Panc1 (cell line): ENCODE data around the gene PINLYP. TPM values are rescaled to one million over a fixed set of nuclear protein-coding genes. Genes with fewer than 3 reads are reported as not detected.
A peak's percentile ranks its signal among the peaks of the same experiment; 100 is the strongest.

ENCODE experiments used
- ATAC-seq: fragments of 200-7000 bp; cut with Tn5 transposase; 2 replicates; pipeline ENCODE4 v1.9.1; 2020; ENCODE audit warnings: mild to moderate bottlenecking, moderate library complexity
- BruUV-seq: library from RNA; stranded (reverse); fragments of 400-500 nt; replicated peaks from 2 replicates; lab custom pipeline; 2021; lab: Mats Ljungman, UMichigan
- CTCF ChIA-PET: fragments of 300-600 bp; sonication (Branson Sonifier 250); formaldehyde crosslinking; loops from one replicate; lab custom pipeline; 2022; ENCODE audit warnings: antibody characterized with exemption; lab: Charles Lee
- POLR2A ChIA-PET: fragments of 300-600 bp; sonication (Branson Sonifier 250); formaldehyde crosslinking; loops from one replicate; lab custom pipeline; 2022; ENCODE audit warnings: antibody characterized with exemption; lab: Charles Lee
- DNase-seq: peaks from one replicate; pipeline ENCODE4 v3.0.0-alpha.2; 2010; ENCODE audit warnings: low read depth, low spot score
- H3K27ac ChIP-seq: 2 replicates; pipeline ENCODE4 v1.5.1; 2011; ENCODE audit warnings: mild to moderate bottlenecking, low read length, inconsistent platforms
- H3K27me3 ChIP-seq: fragments of 200-500 bp; sonication (Bioruptor generic); 2 replicates; pipeline ENCODE4 v1.6.0; 2014; ENCODE audit warnings: low read length, inconsistent platforms; ENCODE audit not compliant: control insufficient read depth, insufficient read depth
- H3K36me3 ChIP-seq: fragments of 200-500 bp; sonication (Bioruptor generic); 2 replicates; pipeline ENCODE4 v1.5.1; 2014; ENCODE audit warnings: inconsistent platforms, mild to moderate bottlenecking, low read length, moderate library complexity; ENCODE audit not compliant: control insufficient read depth, insufficient read depth
- H3K4me1 ChIP-seq: 2 replicates; pipeline ENCODE4 v1.5.1; 2011; ENCODE audit warnings: inconsistent platforms, mild to moderate bottlenecking, low read length, moderate library complexity; ENCODE audit not compliant: control insufficient read depth, insufficient read depth
- H3K4me3 ChIP-seq, 2 experiments: 2 replicates each; pipeline ENCODE4 v1.5.1; 2011 to 2012; ENCODE audit warnings: low read depth in 2 of 2, low read length in 2 of 2, mild to moderate bottlenecking in 2 of 2, inconsistent platforms in 1 of 2, moderate library complexity in 1 of 2
- H3K9me3 ChIP-seq: fragments of 200-500 bp; sonication (Bioruptor generic); 2 replicates; pipeline ENCODE4 v1.5.1; 2014; ENCODE audit warnings: low read depth, mild to moderate bottlenecking, inconsistent platforms, low read length, moderate library complexity; ENCODE audit not compliant: control insufficient read depth, insufficient read depth
- CTCF ChIP-seq: fragments of 450-650 bp; IDR thresholded peaks from 2 replicates; pipeline ENCODE4 v1.5.1; 2017; ENCODE audit warnings: mild to moderate bottlenecking
- POLR2AphosphoS5 ChIP-seq: IDR thresholded peaks from 2 replicates; pipeline ENCODE4 v1.6.1; 2012; ENCODE audit warnings: mild to moderate bottlenecking, low read depth, low read length, moderate library complexity
- SIN3A ChIP-seq: IDR thresholded peaks from 2 replicates; pipeline ENCODE4 v1.6.1; 2012; ENCODE audit warnings: low read depth, mild to moderate bottlenecking, low read length, moderate library complexity, borderline replicate concordance; ENCODE audit not compliant: insufficient read depth
- TCF7L2 ChIP-seq: IDR thresholded peaks from 2 replicates; pipeline ENCODE4 v1.6.1; 2011; ENCODE audit warnings: mild to moderate bottlenecking, low read depth, low read length, inconsistent platforms
- in situ Hi-C: cut with HindIII; loops from 2 replicates; pipeline ENCODE4 v1.10.0; 2016; ENCODE audit warnings: low sequenced_read_pairs, low pct_unique_long_range_greater_than_20kb
- intact Hi-C: fragments of 100-400 bp; cut with micrococcal nuclease; formaldehyde crosslinking; loops from one replicate; pipeline ENCODE4 v1.10.0; 2022; ENCODE audit not compliant: unreplicated experiment
- total RNA-seq: library from RNA; stranded (reverse); gene quantifications from one replicate; pipeline ENCODE4 v1.2.1, GENCODE V29; 2021; ENCODE audit not compliant: unreplicated experiment
- TF ChIP-seq, protein P1 (sequence below), 2 experiments: IDR thresholded peaks; 2 replicates each; pipeline ENCODE4 v1.6.1; 2011 to 2012; ENCODE audit warnings: low read depth in 2 of 2, control low read depth in 1 of 2, low read length in 1 of 2, mild to moderate bottlenecking in 1 of 2, moderate library complexity in 1 of 2; ENCODE audit not compliant: insufficient read depth in 1 of 2

PINLYP gene
- total RNA-seq, 1 experiment from 2014 or later: 0.21 TPM

DNA sequence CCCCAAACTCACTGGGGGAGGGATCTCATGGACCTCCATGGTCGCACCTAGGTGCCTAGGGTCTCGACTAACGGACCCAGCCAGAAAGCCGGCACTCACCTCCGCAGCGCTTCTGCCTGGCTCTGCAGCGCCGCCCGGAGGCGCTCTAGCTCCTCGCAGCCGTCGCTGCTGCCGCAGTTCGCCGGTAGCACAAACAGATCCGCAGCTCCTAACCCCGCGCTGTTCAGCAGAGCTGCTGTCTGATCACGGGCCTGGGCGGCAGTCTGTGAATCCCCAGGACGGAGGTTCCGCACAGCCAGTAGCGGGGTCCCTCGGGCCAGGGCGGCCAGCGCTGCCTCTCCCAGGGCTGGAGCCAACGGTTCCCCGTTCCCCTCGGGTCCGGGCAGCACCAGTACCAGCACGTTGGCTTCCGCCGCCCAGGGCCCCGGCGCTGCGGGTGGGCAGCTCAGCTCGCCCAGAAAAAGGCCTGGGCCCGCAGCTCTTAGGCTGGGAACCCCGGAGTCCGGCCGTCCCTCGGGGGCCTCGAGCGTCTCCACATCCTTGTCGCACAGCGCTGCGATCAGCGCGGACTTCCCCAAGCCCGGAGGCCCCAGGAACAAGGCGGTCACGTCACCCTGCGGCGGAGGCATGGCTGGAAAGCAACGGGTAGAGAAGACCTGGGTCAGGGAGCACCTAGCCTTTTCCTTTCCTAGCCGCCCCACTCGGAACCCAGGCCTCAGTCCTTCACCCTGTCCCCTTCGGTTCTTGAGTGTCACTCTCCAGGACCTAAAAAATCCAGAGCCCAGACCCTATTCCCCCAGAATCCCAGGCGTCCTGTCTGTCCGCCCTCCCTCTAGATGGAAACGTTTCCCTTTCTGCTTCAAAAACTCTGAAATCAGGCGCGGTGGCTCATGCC lies 19.4 kb downstream of the PINLYP start:
- in situ Hi-C loops (no loop called here), intact Hi-C loops (no loop called here)
- Histone ChIP-seq H3K36me3 (peaks cover 6% of the 10 kb centered on the region; the same call in 1 of the 2 replicates), H3K9me3 (no peaks in the 10 kb centered on the region), H3K4me1 (peaks cover 7% of the 10 kb centered on the region; the same call in 1 of the 2 replicates), H3K27me3 (no peaks in the 10 kb centered on the region), H3K4me3 (peak overlapping the region; percentile 82 to 90), H3K27ac (peak overlapping the region; percentile 88)
- TF ChIP-seq CTCF (peak; percentile 86), TCF7L2 (no peak)
- BruUV-seq: no TSS peak
- ATAC-seq (0 out of 2 replicates have a peak, but pooled peaks have one; percentile 19), DNase-seq (no peak)
- CTCF ChIA-PET: interaction anchor here (0.6 to 1.2 kb wide), 4 partner anchors 35 to 98 kb away, joined by 3 to 10 read pairs (median 4); no protein-coding TSS in a partner anchor
- POLR2A ChIA-PET: no interaction called here

GRCh38 chr19:43595605-43595998 lies 20.0 kb downstream of the PINLYP start:
- TF ChIP-seq TCF7L2: no peak
- no peak for TF ChIP-seq CTCF
- no peak for TF ChIP-seq SIN3A
- TF ChIP-seq, protein P1, sequence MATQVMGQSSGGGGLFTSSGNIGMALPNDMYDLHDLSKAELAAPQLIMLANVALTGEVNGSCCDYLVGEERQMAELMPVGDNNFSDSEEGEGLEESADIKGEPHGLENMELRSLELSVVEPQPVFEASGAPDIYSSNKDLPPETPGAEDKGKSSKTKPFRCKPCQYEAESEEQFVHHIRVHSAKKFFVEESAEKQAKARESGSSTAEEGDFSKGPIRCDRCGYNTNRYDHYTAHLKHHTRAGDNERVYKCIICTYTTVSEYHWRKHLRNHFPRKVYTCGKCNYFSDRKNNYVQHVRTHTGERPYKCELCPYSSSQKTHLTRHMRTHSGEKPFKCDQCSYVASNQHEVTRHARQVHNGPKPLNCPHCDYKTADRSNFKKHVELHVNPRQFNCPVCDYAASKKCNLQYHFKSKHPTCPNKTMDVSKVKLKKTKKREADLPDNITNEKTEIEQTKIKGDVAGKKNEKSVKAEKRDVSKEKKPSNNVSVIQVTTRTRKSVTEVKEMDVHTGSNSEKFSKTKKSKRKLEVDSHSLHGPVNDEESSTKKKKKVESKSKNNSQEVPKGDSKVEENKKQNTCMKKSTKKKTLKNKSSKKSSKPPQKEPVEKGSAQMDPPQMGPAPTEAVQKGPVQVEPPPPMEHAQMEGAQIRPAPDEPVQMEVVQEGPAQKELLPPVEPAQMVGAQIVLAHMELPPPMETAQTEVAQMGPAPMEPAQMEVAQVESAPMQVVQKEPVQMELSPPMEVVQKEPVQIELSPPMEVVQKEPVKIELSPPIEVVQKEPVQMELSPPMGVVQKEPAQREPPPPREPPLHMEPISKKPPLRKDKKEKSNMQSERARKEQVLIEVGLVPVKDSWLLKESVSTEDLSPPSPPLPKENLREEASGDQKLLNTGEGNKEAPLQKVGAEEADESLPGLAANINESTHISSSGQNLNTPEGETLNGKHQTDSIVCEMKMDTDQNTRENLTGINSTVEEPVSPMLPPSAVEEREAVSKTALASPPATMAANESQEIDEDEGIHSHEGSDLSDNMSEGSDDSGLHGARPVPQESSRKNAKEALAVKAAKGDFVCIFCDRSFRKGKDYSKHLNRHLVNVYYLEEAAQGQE (IDR thresholded peaks at IDR 0.05; ENCODE audit: insufficient read depth in 1 of 2, low read depth in 2 of 2, low read length in 1 of 2): no peak
- no peak for TF ChIP-seq POLR2AphosphoS5
- intact Hi-C loops (no loop called here), in situ Hi-C loops (no loop called here)
- no peaks in the 10 kb centered on the region for H3K9me3 ChIP-seq
- ChIA-PET CTCF (interaction anchor here (1.0 kb wide), 1 partner anchor 40 kb away, joined by 3 read pairs; no protein-coding TSS in a partner anchor), POLR2A (no interaction called here)
- peak overlapping the region; percentile 88 for H3K27ac ChIP-seq
- TSS peak; percentile 91 for BruUV-seq
- peak overlapping the region; percentile 82 to 90 for H3K4me3 ChIP-seq
- ATAC-seq: peak; percentile 29
- DNase-seq: no peak
- H3K36me3 ChIP-seq: peaks cover 6% of the 10 kb centered on the region; the same call in 1 of the 2 replicates
- no peaks in the 10 kb centered on the region for H3K27me3 ChIP-seq
- peaks cover 7% of the 10 kb centered on the region; the same call in 1 of the 2 replicates for H3K4me1 ChIP-seq
